ENCODE data around the gene CD70.
"Not testable (repeated sequence)": the region's sequence is repeated elsewhere in the genome, so short reads cannot be mapped to it uniquely, and the experiment has no call there.

Gene CD70

DNA sequence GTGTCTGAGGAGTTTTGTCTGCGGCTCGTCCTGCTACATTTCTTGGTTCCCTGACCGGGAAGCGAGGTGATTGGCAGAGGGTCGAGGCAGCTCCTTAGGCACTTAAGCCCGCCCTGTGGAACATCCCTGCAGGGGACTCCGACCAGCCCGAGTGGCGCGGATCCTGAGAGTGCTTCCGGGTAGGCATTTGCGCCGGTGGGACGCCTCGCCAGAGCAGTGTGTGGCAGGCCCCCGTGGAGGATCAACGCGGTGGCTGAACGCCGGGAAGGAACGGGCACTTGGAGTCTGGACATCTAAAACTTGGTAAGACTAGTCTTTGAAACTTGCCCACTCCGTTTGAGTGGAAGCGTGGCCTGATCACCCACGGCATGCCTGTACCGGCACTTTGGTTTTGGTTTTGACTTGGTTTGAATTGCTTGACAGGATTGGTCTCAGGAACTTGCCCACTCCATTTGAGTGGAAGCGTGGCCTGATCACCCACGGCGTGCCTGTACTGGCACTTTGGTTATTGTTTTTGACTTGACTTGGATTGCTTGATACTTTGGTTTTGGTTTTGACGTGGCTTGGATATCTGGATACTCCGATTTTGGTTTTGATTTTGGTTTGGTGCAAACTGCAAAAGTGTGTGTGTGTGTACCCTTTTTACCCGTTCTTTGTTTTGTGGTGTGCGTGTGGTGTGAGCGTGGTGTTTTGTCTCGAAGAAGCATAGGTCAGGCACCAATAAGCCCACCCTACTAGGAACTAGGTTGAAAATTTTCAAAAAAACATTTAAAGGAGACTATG is 6.7 kb upstream of the CD70 start:
- H2AK5ac ChIP-seq (ENCODE audit: low read depth, low read length); H2BK120ac ChIP-seq (ENCODE audit: low read depth, low read length); H3K27ac ChIP-seq (replicated peaks; ENCODE audit: low read length); H3K79me1 ChIP-seq (ENCODE audit: low read depth, low read length); H3K14ac ChIP-seq (ENCODE audit: low read length); H4K8ac ChIP-seq (ENCODE audit: low read depth, low read length); H3K4me3 ChIP-seq (ENCODE audit: low read length in 2 of 2); H2AFZ ChIP-seq (ENCODE audit: low read length); H2BK5ac ChIP-seq (ENCODE audit: low read length); H2BK12ac ChIP-seq (ENCODE audit: low read length); H3K4ac ChIP-seq (ENCODE audit: low read length); DNase-seq (ENCODE audit: low spot score); H3K4me2 ChIP-seq (ENCODE audit: insufficient read depth, low read length, poor library complexity, severe bottlenecking); H3K4me1 ChIP-seq (ENCODE audit: control insufficient read depth in 2 of 2, insufficient read depth in 1 of 2, low read depth in 1 of 2, low read length in 2 of 2); H3K36me3 ChIP-seq (replicated peaks in 1 of 2; ENCODE audit: control insufficient read depth in 2 of 2, insufficient read depth in 2 of 2, low read length in 2 of 2); H3K9ac ChIP-seq (ENCODE audit: low read depth, low read length, poor library complexity); H3K23ac ChIP-seq (ENCODE audit: low read depth, low read length, poor library complexity); H3K18ac ChIP-seq (ENCODE audit: low read length); H2BK15ac ChIP-seq (ENCODE audit: low read length); H3K9me3 ChIP-seq (replicated peaks in 1 of 2; ENCODE audit: control insufficient read depth in 2 of 2, insufficient read depth in 1 of 2, low read depth in 1 of 2, low read length in 2 of 2); H4K91ac ChIP-seq (ENCODE audit: low read depth, low read length, poor library complexity): not testable (repeated sequence)
- H3K27me3 ChIP-seq (ENCODE audit: control insufficient read depth in 3 of 3, insufficient read depth in 3 of 3, low read depth in 1 of 3, low read length in 3 of 3): peaks cover 0 to 26% (median 2%) of the 10 kb centered on the region in 3 experiments
- WGBS, 2 donors (ENCODE audit: extremely low coverage in 2 of 2, insufficient read length in 2 of 2, insufficient replicate concordance in 1 of 2): no CpG with 5 or more reads among the region's 34 CpGs

DNA sequence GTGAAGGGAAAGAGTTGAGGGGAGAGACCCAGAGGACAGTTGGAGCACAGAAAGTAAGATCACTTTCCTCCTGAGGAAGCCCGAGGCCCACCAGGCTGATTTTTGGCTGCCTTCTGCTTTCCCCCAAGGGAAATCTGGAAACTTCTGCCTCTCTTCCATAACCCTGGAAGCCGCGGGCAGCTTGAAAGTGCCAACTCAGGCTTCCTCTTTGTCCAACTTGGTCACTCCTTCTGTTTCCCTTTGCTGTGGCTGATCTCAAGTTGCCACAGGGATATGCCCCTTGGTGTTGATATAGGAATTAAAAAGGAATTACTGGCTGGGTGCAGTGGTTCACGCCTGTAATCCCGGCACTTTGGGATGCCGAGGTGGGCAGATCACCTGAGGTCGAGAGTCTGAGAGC is 5.7 kb upstream of the CD70 start:
- no peak overlapping the region for H2AK5ac ChIP-seq (ENCODE audit: low read depth, low read length)
- H2BK120ac ChIP-seq (ENCODE audit: low read depth, low read length): no peak overlapping the region
- H3K18ac ChIP-seq (ENCODE audit: low read length): no peak overlapping the region
- H3K9ac ChIP-seq (ENCODE audit: low read depth, low read length, poor library complexity): no peak overlapping the region
- no peak overlapping the region for H4K8ac ChIP-seq (ENCODE audit: low read depth, low read length)
- no peaks in the 10 kb centered on the region for H3K36me3 ChIP-seq (replicated peaks in 1 of 2; ENCODE audit: control insufficient read depth in 2 of 2, insufficient read depth in 2 of 2, low read length in 2 of 2)
- no peak for DNase-seq (ENCODE audit: low spot score)
- no peak overlapping the region for H4K91ac ChIP-seq (ENCODE audit: low read depth, low read length, poor library complexity)
- no peak overlapping the region for H3K23ac ChIP-seq (ENCODE audit: low read depth, low read length, poor library complexity)
- no peak overlapping the region for H2BK12ac ChIP-seq (ENCODE audit: low read length)
- no peak overlapping the region for H3K14ac ChIP-seq (ENCODE audit: low read length)
- no peak overlapping the region for H3K4me3 ChIP-seq (ENCODE audit: low read length in 2 of 2)
- H3K27ac ChIP-seq (replicated peaks; ENCODE audit: low read length): no peak overlapping the region
- H3K4me2 ChIP-seq (ENCODE audit: insufficient read depth, low read length, poor library complexity, severe bottlenecking): no peak overlapping the region
- no peak overlapping the region for H3K4ac ChIP-seq (ENCODE audit: low read length)
- WGBS, 2 donors (ENCODE audit: extremely low coverage in 2 of 2, insufficient read length in 2 of 2, insufficient replicate concordance in 1 of 2): no CpG with 5 or more reads among the region's 7 CpGs
- no peaks in the 10 kb centered on the region for H3K79me1 ChIP-seq (ENCODE audit: low read depth, low read length)
- H2BK15ac ChIP-seq (ENCODE audit: low read length): no peak overlapping the region
- peaks cover 0 to 33% (median 2%) of the 10 kb centered on the region in 3 experiments for H3K27me3 ChIP-seq (ENCODE audit: control insufficient read depth in 3 of 3, insufficient read depth in 3 of 3, low read depth in 1 of 3, low read length in 3 of 3)
- no peaks in the 10 kb centered on the region for H3K4me1 ChIP-seq (ENCODE audit: control insufficient read depth in 2 of 2, insufficient read depth in 1 of 2, low read depth in 1 of 2, low read length in 2 of 2)
- peaks cover 0 to 3% of the 10 kb centered on the region in 2 donors for H3K9me3 ChIP-seq (replicated peaks in 1 of 2; ENCODE audit: control insufficient read depth in 2 of 2, insufficient read depth in 1 of 2, low read depth in 1 of 2, low read length in 2 of 2)
- H2BK5ac ChIP-seq (ENCODE audit: low read length): no peak overlapping the region
- H2AFZ ChIP-seq (ENCODE audit: low read length): no peak overlapping the region

DNA sequence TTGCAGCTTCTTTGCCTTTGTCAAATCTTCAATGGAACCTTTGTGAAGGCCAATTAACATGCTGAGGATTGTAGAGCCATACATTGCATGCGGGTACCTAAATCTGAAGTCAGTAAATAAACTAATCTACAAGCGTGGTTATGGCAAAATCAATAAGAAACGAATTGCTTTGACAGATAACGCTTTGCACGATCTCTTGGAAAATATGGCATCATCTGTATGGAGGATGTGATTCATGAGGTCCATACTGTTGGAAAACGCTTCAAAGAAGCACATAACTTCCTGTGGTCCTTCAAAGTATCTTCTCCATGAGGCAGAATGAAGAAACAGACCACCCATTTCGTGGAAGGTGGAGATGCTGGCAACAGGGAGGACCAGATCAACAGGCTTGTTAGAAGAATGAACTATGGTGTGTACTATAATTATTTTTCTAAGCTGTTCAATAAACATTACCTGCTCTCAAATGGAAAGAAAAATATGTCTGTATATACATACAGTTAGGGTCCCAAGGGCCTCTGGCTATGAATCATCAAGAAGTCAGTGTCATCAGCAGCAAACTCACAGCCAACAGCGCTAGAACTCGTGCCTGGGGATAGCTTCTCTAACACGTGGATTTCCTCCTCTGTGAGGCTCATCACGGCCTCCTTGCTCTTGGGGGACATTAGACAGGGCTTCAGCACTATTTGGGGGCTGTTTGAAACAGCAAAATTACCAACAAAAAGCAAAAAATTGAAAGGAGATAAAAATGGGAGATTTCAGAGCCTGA is 2.9 kb upstream of the CD70 start:
- H3K27ac ChIP-seq (replicated peaks; ENCODE audit: low read length): no peak overlapping the region
- no peak overlapping the region for H2BK5ac ChIP-seq (ENCODE audit: low read length)
- no peak overlapping the region for H3K4ac ChIP-seq (ENCODE audit: low read length)
- H2BK12ac ChIP-seq (ENCODE audit: low read length): no peak overlapping the region
- H2AK5ac ChIP-seq (ENCODE audit: low read depth, low read length): no peak overlapping the region
- no peak overlapping the region for H3K9ac ChIP-seq (ENCODE audit: low read depth, low read length, poor library complexity)
- peaks cover 0 to 3% of the 10 kb centered on the region in 2 donors for H3K9me3 ChIP-seq (replicated peaks in 1 of 2; ENCODE audit: control insufficient read depth in 2 of 2, insufficient read depth in 1 of 2, low read depth in 1 of 2, low read length in 2 of 2)
- no peak overlapping the region for H3K4me2 ChIP-seq (ENCODE audit: insufficient read depth, low read length, poor library complexity, severe bottlenecking)
- H3K27me3 ChIP-seq (ENCODE audit: control insufficient read depth in 3 of 3, insufficient read depth in 3 of 3, low read depth in 1 of 3, low read length in 3 of 3): peaks cover 10 to 51% (median 28%) of the 10 kb centered on the region in 3 experiments
- WGBS, 2 donors (ENCODE audit: extremely low coverage in 2 of 2, insufficient read length in 2 of 2, insufficient replicate concordance in 1 of 2): no CpG with 5 or more reads among the region's 11 CpGs
- no peaks in the 10 kb centered on the region for H3K79me1 ChIP-seq (ENCODE audit: low read depth, low read length)
- peaks cover 2 to 3% of the 10 kb centered on the region in 2 donors for H3K4me1 ChIP-seq (ENCODE audit: control insufficient read depth in 2 of 2, insufficient read depth in 1 of 2, low read depth in 1 of 2, low read length in 2 of 2)
- no peak overlapping the region for H2AFZ ChIP-seq (ENCODE audit: low read length)
- H2BK15ac ChIP-seq (ENCODE audit: low read length): no peak overlapping the region
- no peak for DNase-seq (ENCODE audit: low spot score)
- H4K8ac ChIP-seq (ENCODE audit: low read depth, low read length): no peak overlapping the region
- no peak overlapping the region for H3K4me3 ChIP-seq (ENCODE audit: low read length in 2 of 2)
- no peak overlapping the region for H3K18ac ChIP-seq (ENCODE audit: low read length)
- no peak overlapping the region for H3K14ac ChIP-seq (ENCODE audit: low read length)
- no peak overlapping the region for H3K23ac ChIP-seq (ENCODE audit: low read depth, low read length, poor library complexity)
- no peak overlapping the region for H2BK120ac ChIP-seq (ENCODE audit: low read depth, low read length)
- H3K36me3 ChIP-seq (replicated peaks in 1 of 2; ENCODE audit: control insufficient read depth in 2 of 2, insufficient read depth in 2 of 2, low read length in 2 of 2): no peaks in the 10 kb centered on the region
- H4K91ac ChIP-seq (ENCODE audit: low read depth, low read length, poor library complexity): no peak overlapping the region

DNA sequence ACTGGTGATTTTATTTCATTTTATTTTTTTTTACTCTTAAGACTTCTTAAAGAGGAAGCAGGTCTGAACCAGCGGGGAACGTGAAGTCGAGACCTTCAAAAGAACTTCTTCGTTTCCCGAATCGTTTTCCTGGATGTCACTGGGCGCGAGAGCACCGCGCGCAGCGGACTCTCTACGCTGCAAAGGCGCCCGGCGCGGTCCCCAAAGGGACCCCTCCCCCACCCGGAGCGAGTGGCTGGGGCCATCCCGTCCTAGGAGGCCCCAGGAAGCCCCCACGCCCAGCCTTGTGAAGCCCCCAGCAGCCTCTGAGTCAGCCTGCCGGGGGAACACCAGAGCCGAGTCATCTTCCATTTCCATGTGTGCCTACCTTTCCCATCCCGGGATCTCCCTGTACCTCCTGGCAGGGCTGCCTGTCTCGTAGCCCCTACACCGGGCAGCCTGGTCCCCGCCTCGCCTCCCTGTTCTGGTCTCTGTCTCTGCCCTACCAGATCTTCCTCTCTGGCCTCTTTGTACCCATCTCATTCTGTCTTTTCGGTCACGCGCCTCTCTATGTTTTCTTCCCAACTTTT is 608 bp downstream of the CD70 start:
- no peak overlapping the region for H4K8ac ChIP-seq (ENCODE audit: low read depth, low read length)
- H3K79me1 ChIP-seq (ENCODE audit: low read depth, low read length): no peaks in the 10 kb centered on the region
- H3K4me3 ChIP-seq (ENCODE audit: low read length in 2 of 2): peak overlapping the region; percentile 9 to 72
- peak overlapping the region; percentile 81 for H2AK5ac ChIP-seq (ENCODE audit: low read depth, low read length)
- peaks cover 29 to 77% (median 58%) of the 10 kb centered on the region in 3 experiments for H3K27me3 ChIP-seq (ENCODE audit: control insufficient read depth in 3 of 3, insufficient read depth in 3 of 3, low read depth in 1 of 3, low read length in 3 of 3)
- no CpG with 5 or more reads among the region's 31 CpGs for WGBS, 2 donors (ENCODE audit: extremely low coverage in 2 of 2, insufficient read length in 2 of 2, insufficient replicate concordance in 1 of 2)
- H4K91ac ChIP-seq (ENCODE audit: low read depth, low read length, poor library complexity): no peak overlapping the region
- H3K4me2 ChIP-seq (ENCODE audit: insufficient read depth, low read length, poor library complexity, severe bottlenecking): peak overlapping the region; percentile 79
- no peak for DNase-seq (ENCODE audit: low spot score)
- no peaks in the 10 kb centered on the region for H3K36me3 ChIP-seq (replicated peaks in 1 of 2; ENCODE audit: control insufficient read depth in 2 of 2, insufficient read depth in 2 of 2, low read length in 2 of 2)
- H3K27ac ChIP-seq (replicated peaks; ENCODE audit: low read length): no peak overlapping the region
- H2BK12ac ChIP-seq (ENCODE audit: low read length): no peak overlapping the region
- H3K23ac ChIP-seq (ENCODE audit: low read depth, low read length, poor library complexity): peak overlapping the region; percentile 56
- H3K9me3 ChIP-seq (replicated peaks in 1 of 2; ENCODE audit: control insufficient read depth in 2 of 2, insufficient read depth in 1 of 2, low read depth in 1 of 2, low read length in 2 of 2): peaks cover 0 to 3% of the 10 kb centered on the region in 2 donors
- no peak overlapping the region for H3K9ac ChIP-seq (ENCODE audit: low read depth, low read length, poor library complexity)
- peak overlapping the region; percentile 80 for H2AFZ ChIP-seq (ENCODE audit: low read length)
- H3K4me1 ChIP-seq (ENCODE audit: control insufficient read depth in 2 of 2, insufficient read depth in 1 of 2, low read depth in 1 of 2, low read length in 2 of 2): peaks cover 2 to 15% of the 10 kb centered on the region in 2 donors
- peak overlapping the region; percentile 88 for H2BK15ac ChIP-seq (ENCODE audit: low read length)
- H3K4ac ChIP-seq (ENCODE audit: low read length): no peak overlapping the region
- H3K14ac ChIP-seq (ENCODE audit: low read length): peak overlapping the region; percentile 64
- no peak overlapping the region for H2BK5ac ChIP-seq (ENCODE audit: low read length)
- no peak overlapping the region for H2BK120ac ChIP-seq (ENCODE audit: low read depth, low read length)
- peak overlapping the region; percentile 24 for H3K18ac ChIP-seq (ENCODE audit: low read length)

Data from neuronal stem cell (in vitro differentiated cells).